Measurements from ENCODE around the gene MRPS2. TPM values are rescaled to one million over a fixed set of nuclear protein-coding genes. Genes with fewer than 3 reads are reported as not detected.

The MRPS2 gene
- total and polyA plus RNA-seq, 12 donors, result 28.6 to 82.9 (median 47.8) TPM

DNA sequence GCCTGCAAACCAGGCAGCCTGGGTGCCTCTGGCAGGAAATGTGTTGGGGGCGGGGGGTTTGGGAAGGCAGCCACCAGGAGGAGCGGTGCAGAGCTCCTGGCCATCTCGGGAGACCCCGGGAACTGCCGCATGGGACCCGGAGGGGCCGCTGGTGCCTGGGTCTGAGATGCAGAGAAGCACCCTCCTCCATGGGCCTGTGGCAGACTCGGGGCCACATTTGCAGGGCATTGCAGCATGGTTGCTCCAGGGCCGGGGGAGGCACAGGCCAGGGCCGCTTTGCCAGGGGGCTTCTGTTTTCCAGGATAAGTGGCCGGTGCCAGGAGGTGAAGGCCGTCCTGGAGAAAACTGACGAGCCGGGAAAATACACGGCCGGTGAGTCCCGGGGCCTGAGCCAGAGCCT, 22.4 kb downstream of the MRPS2 start:
- Histone ChIP-seq H3K36me3 (no peaks in the 10 kb centered on the region), H3K4me3 (no peak overlapping the region), H3K9me3 (no peaks in the 10 kb centered on the region), H3K27ac (no peak overlapping the region), H3K4me1 (no peaks in the 10 kb centered on the region), H3K27me3 (peaks cover 0 to 36% (median 23%) of the 10 kb centered on the region in 7 donors)
- WGBS, 2 donors, result 66 to 69% methylated on average over 17 of the region's 17 CpGs
- intact Hi-C loops (cut with DNase I), result no loop called here
- no peak for TF ChIP-seq CTCF (IDR thresholded peaks at IDR 0.05)
- no peak for ATAC-seq
- DNase-seq, result no peak

- ATAC-seq (no peak), DNase-seq (no peak)
- intact Hi-C loops (cut with DNase I), result no loop called here
- Histone ChIP-seq H3K4me1 (no peaks in the 10 kb centered on the region), H3K4me3 (no peak overlapping the region), H3K27ac (no peak overlapping the region), H3K27me3 (peaks cover 0 to 36% (median 23%) of the 10 kb centered on the region in 7 donors), H3K9me3 (no peaks in the 10 kb centered on the region), H3K36me3 (no peaks in the 10 kb centered on the region)
- TF ChIP-seq CTCF (IDR thresholded peaks at IDR 0.05), result no peak
- WGBS, 2 donors, result 64 to 67% methylated on average over 20 to 21 of the region's 21 CpGs
Observed at GRCh38 chr9:135523521-135524129, 23.1 kb downstream of the MRPS2 start.

GRCh38 chr9:135524130-135524861, 23.8 kb downstream of the MRPS2 start:
- H3K9me3 ChIP-seq, result peaks cover 0 to 3% (median 0%) of the 10 kb centered on the region in 11 donors
- no peaks in the 10 kb centered on the region for H3K36me3 ChIP-seq
- H3K4me3 ChIP-seq, result no peak overlapping the region
- ATAC-seq, result peak in 5 of 8 donors; percentile 17 to 62 (median 32)
- no peak for DNase-seq
- H3K27ac ChIP-seq, result no peak overlapping the region
- WGBS, 2 donors, result 60 to 64% methylated on average over 27 of the region's 27 CpGs
- no peak for TF ChIP-seq CTCF (IDR thresholded peaks at IDR 0.05)
- intact Hi-C loops (cut with DNase I), result no loop called here
- H3K27me3 ChIP-seq, result peaks cover 0 to 36% (median 23%) of the 10 kb centered on the region in 7 donors
- no peaks in the 10 kb centered on the region for H3K4me1 ChIP-seq

- intact Hi-C loops (cut with DNase I), result no loop called here
- ATAC-seq (peak in 1 of 8 donors; percentile 18), DNase-seq (no peak)
- H3K27ac ChIP-seq, result no peak overlapping the region
- H3K27me3 ChIP-seq, result peaks cover 0 to 40% (median 23%) of the 10 kb centered on the region in 7 donors
- no peaks in the 10 kb centered on the region for H3K4me1 ChIP-seq
- peaks cover 0 to 9% (median 0%) of the 10 kb centered on the region in 11 donors for H3K9me3 ChIP-seq
- no peak overlapping the region for H3K4me3 ChIP-seq
- H3K36me3 ChIP-seq, result no peaks in the 10 kb centered on the region
- no peak for TF ChIP-seq CTCF (IDR thresholded peaks at IDR 0.05)
- 83 to 85% methylated on average over 31 of the region's 31 CpGs for WGBS, 2 donors
Observed at GRCh38 chr9:135525241-135526088, 25.0 kb downstream of the MRPS2 start.

Measured in heart right ventricle (tissue), 16 donors.